DOHH2 (cell line): ENCODE measurements around the gene ZNRF1.

Source experiments
- EZH2phosphoT487 ChIP-seq: fragments of 200-600 bp; sonication (generic); IDR thresholded peaks from 2 replicates; pipeline ENCODE4 v1.6.1; 2017; ENCODE audit warnings: borderline replicate concordance, mild to moderate bottlenecking, antibody characterized with exemption, low read length, moderate library complexity, mixed read lengths
- TF ChIP-seq, protein P1 (sequence below): fragments of 200-600 bp; sonication (generic); IDR thresholded peaks from one replicate; pipeline ENCODE4 v1.5.1; 2014; ENCODE audit warnings: antibody characterized with exemption, mild to moderate bottlenecking, low read depth, low read length; ENCODE audit not compliant: poor library complexity, severe bottlenecking

DNA sequence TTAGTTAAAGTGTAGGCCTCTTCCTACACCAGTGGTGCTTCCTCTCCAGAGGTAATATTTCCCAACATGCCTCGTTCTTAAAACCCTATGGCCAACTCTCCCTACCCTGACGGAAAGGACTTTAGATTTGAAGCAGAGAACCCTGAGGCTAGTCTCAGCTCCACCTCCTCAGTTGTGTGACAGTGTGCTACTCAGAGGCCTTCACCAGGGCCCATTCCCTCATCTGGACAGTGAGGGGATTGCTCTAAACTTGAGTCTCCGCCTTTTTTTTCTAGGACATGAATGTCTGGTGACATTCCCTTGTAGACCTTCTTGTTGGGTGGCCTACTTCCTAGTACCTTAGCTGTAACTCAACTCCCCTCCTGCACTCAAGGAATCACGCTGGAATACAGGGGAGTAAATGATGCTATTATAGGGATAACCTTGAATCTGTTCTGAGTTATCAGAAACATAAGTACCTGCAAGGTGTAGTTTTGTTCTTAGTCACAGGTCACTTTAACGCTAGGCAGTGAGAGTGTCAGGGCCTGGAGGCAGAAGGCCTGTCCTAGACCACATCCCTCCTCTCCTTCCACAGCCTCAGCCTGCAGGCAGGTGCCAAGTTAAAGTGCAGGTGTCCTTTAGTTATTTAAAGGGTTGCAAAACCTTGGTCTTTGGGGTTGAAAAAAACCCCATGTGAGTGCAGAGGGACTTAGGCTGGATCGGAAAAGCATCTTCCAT lies 90.8 kb downstream of the ZNRF1 start:
- TF ChIP-seq, protein P1, sequence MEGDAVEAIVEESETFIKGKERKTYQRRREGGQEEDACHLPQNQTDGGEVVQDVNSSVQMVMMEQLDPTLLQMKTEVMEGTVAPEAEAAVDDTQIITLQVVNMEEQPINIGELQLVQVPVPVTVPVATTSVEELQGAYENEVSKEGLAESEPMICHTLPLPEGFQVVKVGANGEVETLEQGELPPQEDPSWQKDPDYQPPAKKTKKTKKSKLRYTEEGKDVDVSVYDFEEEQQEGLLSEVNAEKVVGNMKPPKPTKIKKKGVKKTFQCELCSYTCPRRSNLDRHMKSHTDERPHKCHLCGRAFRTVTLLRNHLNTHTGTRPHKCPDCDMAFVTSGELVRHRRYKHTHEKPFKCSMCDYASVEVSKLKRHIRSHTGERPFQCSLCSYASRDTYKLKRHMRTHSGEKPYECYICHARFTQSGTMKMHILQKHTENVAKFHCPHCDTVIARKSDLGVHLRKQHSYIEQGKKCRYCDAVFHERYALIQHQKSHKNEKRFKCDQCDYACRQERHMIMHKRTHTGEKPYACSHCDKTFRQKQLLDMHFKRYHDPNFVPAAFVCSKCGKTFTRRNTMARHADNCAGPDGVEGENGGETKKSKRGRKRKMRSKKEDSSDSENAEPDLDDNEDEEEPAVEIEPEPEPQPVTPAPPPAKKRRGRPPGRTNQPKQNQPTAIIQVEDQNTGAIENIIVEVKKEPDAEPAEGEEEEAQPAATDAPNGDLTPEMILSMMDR = no peak
- TF ChIP-seq EZH2phosphoT487 = no peak
